GM21360 (cell line): ENCODE measurements around the gene PPM1G.

Experiments used
- ATAC-seq: cut with Tn5 transposase; IDR thresholded peaks from one replicate; pipeline ENCODE4 v1.9.1; 2021; ENCODE audit warnings: mild to moderate bottlenecking, moderate library complexity; ENCODE audit not compliant: unreplicated experiment

PPM1G gene

GRCh38 chr2:27336173-27336572 is 73.2 kb downstream of the PPM1G start:
- no peak for ATAC-seq

DNA sequence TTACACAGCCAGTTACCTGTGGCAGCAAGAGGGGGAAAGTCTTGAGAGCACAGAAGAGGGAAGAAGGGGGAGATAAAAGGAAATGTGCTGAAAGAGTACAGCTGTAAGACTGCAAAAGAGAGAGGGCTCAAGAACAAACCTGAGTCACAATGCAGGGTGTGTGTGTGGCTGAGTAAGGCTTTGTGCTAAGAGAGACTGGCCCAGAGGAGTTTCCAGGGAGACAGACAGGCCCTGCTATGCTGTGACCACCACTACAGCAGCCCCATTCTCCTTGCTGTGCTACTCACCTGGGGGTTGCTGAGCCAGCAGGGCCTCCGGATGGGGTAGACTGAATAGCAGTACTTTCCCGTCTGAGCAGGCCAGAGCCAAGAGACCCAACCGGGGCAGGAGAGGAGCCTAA is 74.1 kb downstream of the PPM1G start:
- no peak for ATAC-seq
